ENCODE data around the gene TC2N.

DNA sequence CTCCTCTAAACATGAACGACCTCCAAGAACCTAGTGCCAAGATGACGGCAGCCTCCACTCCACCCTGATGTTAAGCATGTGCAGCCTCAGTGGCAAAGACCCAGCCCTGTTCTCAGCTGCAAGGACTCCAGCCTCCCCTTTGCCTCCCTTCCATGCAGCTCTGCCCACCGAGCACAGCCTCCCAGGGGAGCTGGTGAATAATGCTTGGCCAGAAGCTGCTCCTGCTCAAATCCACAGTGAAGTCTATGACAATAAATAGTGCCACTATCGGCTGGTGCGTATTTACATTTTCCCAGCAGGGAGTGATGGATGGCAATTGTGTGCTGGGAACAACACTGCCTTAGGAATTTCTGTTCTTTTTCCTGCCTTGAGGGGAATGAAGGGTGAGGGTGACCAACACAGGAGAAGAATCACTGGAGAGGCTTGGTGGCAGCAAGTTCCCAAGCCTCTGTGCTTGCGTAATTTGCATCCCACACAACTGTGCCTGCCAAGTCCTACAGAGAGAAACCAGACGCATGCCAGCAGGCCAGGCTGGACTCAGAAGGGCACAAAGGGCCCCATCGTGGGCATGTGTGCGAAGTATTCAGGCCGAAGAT, 29.9 kb upstream of the TC2N start:
- TF ChIP-seq, protein P1, sequence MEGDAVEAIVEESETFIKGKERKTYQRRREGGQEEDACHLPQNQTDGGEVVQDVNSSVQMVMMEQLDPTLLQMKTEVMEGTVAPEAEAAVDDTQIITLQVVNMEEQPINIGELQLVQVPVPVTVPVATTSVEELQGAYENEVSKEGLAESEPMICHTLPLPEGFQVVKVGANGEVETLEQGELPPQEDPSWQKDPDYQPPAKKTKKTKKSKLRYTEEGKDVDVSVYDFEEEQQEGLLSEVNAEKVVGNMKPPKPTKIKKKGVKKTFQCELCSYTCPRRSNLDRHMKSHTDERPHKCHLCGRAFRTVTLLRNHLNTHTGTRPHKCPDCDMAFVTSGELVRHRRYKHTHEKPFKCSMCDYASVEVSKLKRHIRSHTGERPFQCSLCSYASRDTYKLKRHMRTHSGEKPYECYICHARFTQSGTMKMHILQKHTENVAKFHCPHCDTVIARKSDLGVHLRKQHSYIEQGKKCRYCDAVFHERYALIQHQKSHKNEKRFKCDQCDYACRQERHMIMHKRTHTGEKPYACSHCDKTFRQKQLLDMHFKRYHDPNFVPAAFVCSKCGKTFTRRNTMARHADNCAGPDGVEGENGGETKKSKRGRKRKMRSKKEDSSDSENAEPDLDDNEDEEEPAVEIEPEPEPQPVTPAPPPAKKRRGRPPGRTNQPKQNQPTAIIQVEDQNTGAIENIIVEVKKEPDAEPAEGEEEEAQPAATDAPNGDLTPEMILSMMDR (IDR thresholded peaks at IDR 0.05; ENCODE audit: low read depth, low read length, missing input control): no peak
- TF ChIP-seq JUND (IDR thresholded peaks at IDR 0.05) (peak in 1 of 2 donors; percentile 60), SP1 (IDR thresholded peaks at IDR 0.05) (peak; percentile 76), TAF1 (conservative IDR thresholded peaks at IDR 0.05) (no peak), RXRA (IDR thresholded peaks at IDR 0.05) (peak; percentile 61 to 93)
